B cell (primary cell): ENCODE results near the gene GNAI3. TPM values are rescaled to one million over a fixed set of nuclear protein-coding genes. Genes with fewer than 3 reads are reported as not detected.

Experiments
- ATAC-seq: fragments of 200-7000 bp; cut with Tn5 transposase; one replicate; pipeline ENCODE4 v1.10.0; 2021; ENCODE audit warnings: low read depth, mild to moderate bottlenecking, moderate number of reproducible peaks, moderate library complexity
- CTCF ChIA-PET: fragments of 350-600 bp; sonication (Branson Sonifier 250); formaldehyde crosslinking; loops from one replicate; lab custom pipeline; 2021; ENCODE audit warnings: antibody characterized with exemption, inconsistent platforms; lab: Charles Lee
- POLR2A ChIA-PET: fragments of 350-600 bp; sonication (Branson Sonifier 250); formaldehyde crosslinking; loops from one replicate; lab custom pipeline; 2021; ENCODE audit warnings: antibody characterized with exemption; lab: Charles Lee
- DNase-seq: peaks from one replicate; pipeline ENCODE4 v3.0.0; 2013
- H2AFZ ChIP-seq: 2 replicates; pipeline ENCODE4 v1.6.1; 2012; ENCODE audit warnings: mild to moderate bottlenecking, low read depth, low read length; ENCODE audit not compliant: insufficient read depth, poor library complexity, severe bottlenecking
- H3K27ac ChIP-seq, 2 donors: 1 replicate in 1 of 2; 2 replicates in 1 of 2; pipeline ENCODE4 v1.5.1; 2012 to 2013; ENCODE audit warnings: low read length in 2 of 2, mild to moderate bottlenecking in 2 of 2, moderate library complexity in 1 of 2
- H3K27me3 ChIP-seq, 4 experiments: fragments of 200-600 bp in 1 of 4; sonication (generic) in 1 of 4; replicated peaks in 1 of 4; 1 replicate in 2 of 4; 2 replicates in 2 of 4; pipeline versions ENCODE4 v1.6.1 to v1.7.0; 2013 to 2016; ENCODE audit warnings: low read length in 3 of 4, mild to moderate bottlenecking in 2 of 4, mixed read lengths in 1 of 4, moderate library complexity in 1 of 4; ENCODE audit not compliant: insufficient read depth in 4 of 4, control insufficient read depth in 3 of 4; ENCODE audit errors: control extremely low read depth in 1 of 4
- H3K36me3 ChIP-seq, 2 experiments: replicated peaks in 1 of 2; 1 replicate in 1 of 2; 2 replicates in 1 of 2; pipeline versions ENCODE4 v1.6.1 to v1.7.1; 2013; ENCODE audit warnings: low read length in 1 of 2; ENCODE audit not compliant: insufficient read depth in 2 of 2, control insufficient read depth in 1 of 2; ENCODE audit errors: control extremely low read depth in 1 of 2, extremely low read depth in 1 of 2
- H3K4me1 ChIP-seq, 2 donors: fragments of 200-600 bp in 1 of 2; sonication (generic) in 1 of 2; 1 replicate in 1 of 2; 2 replicates in 1 of 2; pipeline versions ENCODE4 v1.5.1 to v1.6.1; 2013 to 2017; ENCODE audit warnings: low read length in 2 of 2; ENCODE audit not compliant: control insufficient read depth in 2 of 2, insufficient read depth in 2 of 2
- H3K4me2 ChIP-seq: replicated peaks from 2 replicates; pipeline ENCODE3; 2012; ENCODE audit warnings: mild to moderate bottlenecking, low read depth, low read length; ENCODE audit not compliant: poor library complexity, severe bottlenecking
- H3K4me3 ChIP-seq, 5 experiments: fragments of 200-600 bp in 1 of 5; sonication (generic) in 1 of 5; 1 replicate in 3 of 5; 2 replicates in 2 of 5; pipeline versions ENCODE4 v1.5.1 to v1.7.0; 2011 to 2016; ENCODE audit warnings: low read length in 4 of 5, mild to moderate bottlenecking in 4 of 5, low read depth in 2 of 5, control low read depth in 1 of 5, moderate library complexity in 1 of 5; ENCODE audit not compliant: insufficient read depth in 1 of 5; ENCODE audit errors: control extremely low read depth in 1 of 5, extremely low read depth in 1 of 5
- H3K79me2 ChIP-seq: fragments of 200-600 bp; sonication (generic); one replicate; pipeline ENCODE4 v1.6.0; 2016; ENCODE audit warnings: low read length; ENCODE audit not compliant: control insufficient read depth, insufficient read depth
- H3K9ac ChIP-seq: fragments of 200-600 bp; sonication (generic); 2 replicates; pipeline ENCODE4 v1.6.1; 2017; ENCODE audit warnings: mild to moderate bottlenecking, low read length, moderate library complexity
- H3K9me3 ChIP-seq, 3 donors: one replicate each; pipeline versions ENCODE4 v1.6.1 to v1.7.1; 2013; ENCODE audit warnings: low read length in 2 of 3; ENCODE audit not compliant: control insufficient read depth in 2 of 3, insufficient read depth in 1 of 3; ENCODE audit errors: control extremely low read depth in 1 of 3
- H4K20me1 ChIP-seq: 2 replicates; pipeline ENCODE4 v1.6.0; 2012; ENCODE audit warnings: mild to moderate bottlenecking, low read length; ENCODE audit not compliant: insufficient read depth, control insufficient read depth, poor library complexity, severe bottlenecking
- H3K27ac Mint-ChIP-seq: one replicate; pipeline ENCODE4 v1.8.0; 2021; ENCODE audit warnings: mixed read lengths
- H3K27me3 Mint-ChIP-seq: one replicate; pipeline ENCODE4 v1.8.0; 2021; ENCODE audit warnings: mixed read lengths
- H3K4me1 Mint-ChIP-seq: one replicate; pipeline ENCODE4 v1.8.0; 2021; ENCODE audit warnings: mixed read lengths
- H3K4me3 Mint-ChIP-seq: one replicate; pipeline ENCODE4 v1.8.0; 2021; ENCODE audit warnings: mixed read lengths
- H3K9me3 Mint-ChIP-seq: one replicate; pipeline ENCODE4 v1.8.0; 2022; ENCODE audit warnings: mixed read lengths; ENCODE audit not compliant: insufficient read depth
- CTCF ChIP-seq: fragments of 200-600 bp; IDR thresholded peaks from one replicate; pipeline ENCODE4 v1.8.0; 2022; ENCODE audit warnings: antibody characterized with exemption, mild to moderate bottlenecking
- EZH2 ChIP-seq: IDR thresholded peaks from 2 replicates; pipeline ENCODE4 v1.6.1; 2012; ENCODE audit warnings: borderline replicate concordance, low read depth, mild to moderate bottlenecking, moderate library complexity, low read length; ENCODE audit not compliant: insufficient read depth, poor library complexity, severe bottlenecking
- WGBS: methylation state at CpG from one replicate; pipeline ENCODE4 v1.1.5; 2013; ENCODE audit warnings: missing lambda C conversion rate; ENCODE audit not compliant: insufficient coverage; 5-methylcytosine and 5-hydroxymethylcytosine counted together
- intact Hi-C: fragments of 100-400 bp; cut with micrococcal nuclease; formaldehyde crosslinking; loops from one replicate; pipeline ENCODE4 v1.10.0; 2022
- polyA plus RNA-seq: library from polyadenylated mRNA; depleted of rRNA; stranded (reverse); fragments of >200 nt; gene quantifications from 2 replicates; pipeline ENCODE4 v1.2.3, GENCODE V29; 2012
- total RNA-seq, 2 donors: library from RNA; stranded (reverse); fragments of 120-200 nt in 1 of 2; gene quantifications; 1 replicate in 1 of 2; 2 replicates in 1 of 2; pipeline versions ENCODE4 v1.2.3 to v1.2.4, GENCODE V29; 2013 to 2022

The GNAI3 gene
- total and polyA plus RNA-seq, 2 donors (not counting 1 experiment from before 2014, with no cell fraction given), result 1.6 to 8.5 TPM

GRCh38 chr1:109626682-109627408, 78.4 kb downstream of the GNAI3 start:
- peaks cover 31 to 33% of the 10 kb centered on the region in 2 donors for H3K4me1 ChIP-seq
- peaks cover 8% of the 10 kb centered on the region for H4K20me1 ChIP-seq
- no peak overlapping the region for H3K27ac ChIP-seq
- no peak overlapping the region for H3K4me2 ChIP-seq
- intact Hi-C loops, result no loop called here
- H3K4me3 ChIP-seq, result no peak overlapping the region
- H3K79me2 ChIP-seq, result peaks cover 21% of the 10 kb centered on the region
- WGBS, result over 99% methylated on average over 21 of the region's 21 CpGs
- H3K4me1 Mint-ChIP-seq, result peaks cover 38% of the 10 kb centered on the region
- POLR2A ChIA-PET, result interaction anchor here (0.6 kb wide), 1 partner anchor 1966 kb away, joined by 3 read pairs; no protein-coding TSS in a partner anchor
- no peaks in the 10 kb centered on the region for H3K27me3 Mint-ChIP-seq
- H3K4me3 Mint-ChIP-seq, result no peak overlapping the region
- H3K36me3 ChIP-seq, result peaks cover 0 to 49% of the 10 kb centered on the region in 2 experiments
- H3K27me3 ChIP-seq, result no peaks in the 10 kb centered on the region
- DNase-seq, result peak; percentile 5
- no peak overlapping the region for H2AFZ ChIP-seq
- H3K9ac ChIP-seq, result no peak overlapping the region
- no peak overlapping the region for H3K27ac Mint-ChIP-seq
- no peak for ATAC-seq
- TF ChIP-seq EZH2, result no peak
- TF ChIP-seq CTCF, result no peak
- no peaks in the 10 kb centered on the region for H3K9me3 ChIP-seq
- CTCF ChIA-PET, result interaction anchor here (0.9 to 7.3 kb wide), 4 partner anchors 13 to 80 kb away, joined by 3 to 64 read pairs (median 4); no protein-coding TSS in a partner anchor
- no peaks in the 10 kb centered on the region for H3K9me3 Mint-ChIP-seq
